LNCAP (cell line): ENCODE data around the gene SLC17A9.

Experiments used
- CTCF ChIP-seq: fragments of 450-650 bp; IDR thresholded peaks from 2 replicates; pipeline ENCODE4 v1.5.1; 2017; ENCODE audit warnings: mild to moderate bottlenecking

SLC17A9 gene

GRCh38 chr20:62951896-62952372 lies 575 bp upstream of the SLC17A9 start:
- TF ChIP-seq CTCF: no peak

GRCh38 chr20:62952968-62953838 lies 694 bp downstream of the SLC17A9 start:
- TF ChIP-seq CTCF: no peak

GRCh38 chr20:62953839-62954703 lies 1.6 kb downstream of the SLC17A9 start:
- TF ChIP-seq CTCF: no peak

- TF ChIP-seq CTCF: no peak
These were observed 3.2 kb downstream of the SLC17A9 start for GRCh38 chr20:62955519-62956386.

GRCh38 chr20:62956387-62957135 lies 4.1 kb downstream of the SLC17A9 start:
- no peak for TF ChIP-seq CTCF

GRCh38 chr20:62957136-62958117 lies 4.9 kb downstream of the SLC17A9 start:
- no peak for TF ChIP-seq CTCF
